Measurements from ENCODE around the gene NMNAT2. TPM values are rescaled to one million over a fixed set of nuclear protein-coding genes. Genes with fewer than 3 reads are reported as not detected.

NMNAT2 gene
- total RNA-seq, 1 donor from 2014 or later: 0.49 TPM

DNA sequence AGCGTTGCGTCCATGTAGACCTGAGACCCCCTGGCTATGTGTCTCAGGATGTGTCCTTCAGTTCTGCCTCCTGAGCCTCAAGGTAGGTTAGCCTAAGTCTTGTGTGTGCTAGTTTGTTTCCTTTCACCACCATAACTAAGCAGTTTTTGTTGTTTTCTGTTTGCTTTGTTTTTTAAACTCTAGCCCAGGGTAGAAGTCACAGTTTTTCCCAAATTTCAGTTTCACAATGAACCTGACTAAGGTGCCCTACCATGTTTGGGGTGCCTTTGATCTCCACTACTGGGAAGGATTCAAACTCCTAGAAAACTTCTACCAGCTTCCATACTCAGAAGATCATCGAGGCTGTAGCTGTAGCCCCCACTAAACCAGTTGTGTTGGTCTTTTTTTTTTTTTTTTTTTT lies 39.3 kb upstream of the NMNAT2 start:
- TF ChIP-seq EZH2phosphoT487 (IDR thresholded peaks at IDR 0.05) (no peak), EZH2 (IDR thresholded peaks at IDR 0.05) (no peak)
- TF ChIP-seq, protein P1, sequence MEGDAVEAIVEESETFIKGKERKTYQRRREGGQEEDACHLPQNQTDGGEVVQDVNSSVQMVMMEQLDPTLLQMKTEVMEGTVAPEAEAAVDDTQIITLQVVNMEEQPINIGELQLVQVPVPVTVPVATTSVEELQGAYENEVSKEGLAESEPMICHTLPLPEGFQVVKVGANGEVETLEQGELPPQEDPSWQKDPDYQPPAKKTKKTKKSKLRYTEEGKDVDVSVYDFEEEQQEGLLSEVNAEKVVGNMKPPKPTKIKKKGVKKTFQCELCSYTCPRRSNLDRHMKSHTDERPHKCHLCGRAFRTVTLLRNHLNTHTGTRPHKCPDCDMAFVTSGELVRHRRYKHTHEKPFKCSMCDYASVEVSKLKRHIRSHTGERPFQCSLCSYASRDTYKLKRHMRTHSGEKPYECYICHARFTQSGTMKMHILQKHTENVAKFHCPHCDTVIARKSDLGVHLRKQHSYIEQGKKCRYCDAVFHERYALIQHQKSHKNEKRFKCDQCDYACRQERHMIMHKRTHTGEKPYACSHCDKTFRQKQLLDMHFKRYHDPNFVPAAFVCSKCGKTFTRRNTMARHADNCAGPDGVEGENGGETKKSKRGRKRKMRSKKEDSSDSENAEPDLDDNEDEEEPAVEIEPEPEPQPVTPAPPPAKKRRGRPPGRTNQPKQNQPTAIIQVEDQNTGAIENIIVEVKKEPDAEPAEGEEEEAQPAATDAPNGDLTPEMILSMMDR (IDR thresholded peaks at IDR 0.05): no peak
- no peaks in the 10 kb centered on the region for H3K9me3 ChIP-seq (ENCODE audit: low read depth)
- H3K27me3 ChIP-seq: no peaks in the 10 kb centered on the region
- no peak overlapping the region for H3K4me3 ChIP-seq
- no peak overlapping the region for H2AFZ ChIP-seq (replicated peaks)
- no peak overlapping the region for H3K4me3 Mint-ChIP-seq
- no peaks in the 10 kb centered on the region for H4K20me1 ChIP-seq (ENCODE audit: low read depth)
- H3K36me3 Mint-ChIP-seq: no peaks in the 10 kb centered on the region
- no peaks in the 10 kb centered on the region for H3K9me3 Mint-ChIP-seq
- H3K36me3 ChIP-seq: no peaks in the 10 kb centered on the region
- no peak overlapping the region for H3K27ac Mint-ChIP-seq
- H3K9ac ChIP-seq: no peak overlapping the region
- no peaks in the 10 kb centered on the region for H3K4me1 Mint-ChIP-seq
- peaks cover 2% of the 10 kb centered on the region for H3K27me3 Mint-ChIP-seq (ENCODE audit: insufficient read depth, low read depth)
- DNase-seq (ENCODE audit: low spot score): no peak
- no peaks in the 10 kb centered on the region for H3F3A ChIP-seq (ENCODE audit: low read depth)
- H3K4me1 ChIP-seq: no peaks in the 10 kb centered on the region
- no peaks in the 10 kb centered on the region for H3K79me2 ChIP-seq (ENCODE audit: low read depth)
- no peak overlapping the region for H3K4me2 ChIP-seq
- H3K27ac ChIP-seq: no peak overlapping the region

DNA sequence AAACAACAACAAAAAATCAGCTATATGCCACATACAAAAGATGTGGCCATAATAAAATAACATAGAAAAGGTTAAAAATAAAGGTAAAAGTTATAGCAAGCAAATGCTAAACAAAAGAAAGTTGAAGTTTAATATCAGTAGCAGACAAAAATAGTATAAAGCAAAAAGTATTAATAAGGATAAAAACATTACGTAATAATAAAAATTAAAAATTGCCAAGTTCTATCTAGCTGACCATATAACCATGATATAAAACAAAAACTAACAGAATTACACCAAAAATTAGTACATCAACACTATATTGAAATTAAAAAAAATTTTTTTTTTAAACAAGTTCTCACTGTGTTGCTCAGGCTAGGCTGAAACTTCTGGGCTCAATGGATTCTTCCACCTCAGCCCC lies 38.6 kb upstream of the NMNAT2 start:
- H3K27me3 ChIP-seq: no peaks in the 10 kb centered on the region
- TF ChIP-seq EZH2phosphoT487 (IDR thresholded peaks at IDR 0.05): no peak
- TF ChIP-seq, protein P1 (IDR thresholded peaks at IDR 0.05): no peak
- TF ChIP-seq EZH2 (IDR thresholded peaks at IDR 0.05): no peak
- H4K20me1 ChIP-seq (ENCODE audit: low read depth): no peaks in the 10 kb centered on the region
- no peaks in the 10 kb centered on the region for H3K4me1 ChIP-seq
- Mint-ChIP-seq H3K4me1 (no peaks in the 10 kb centered on the region), H3K4me3 (no peak overlapping the region), H3K36me3 (no peaks in the 10 kb centered on the region), H3K9me3 (no peaks in the 10 kb centered on the region), H3K27ac (no peak overlapping the region), H3K27me3 (ENCODE audit: insufficient read depth, low read depth) (peaks cover 2% of the 10 kb centered on the region)
- H3K36me3 ChIP-seq: no peaks in the 10 kb centered on the region
- H3K79me2 ChIP-seq (ENCODE audit: low read depth): no peaks in the 10 kb centered on the region
- no peak for DNase-seq (ENCODE audit: low spot score)
- no peak overlapping the region for H3K4me3 ChIP-seq
- no peak overlapping the region for H3K4me2 ChIP-seq
- H2AFZ ChIP-seq (replicated peaks): no peak overlapping the region
- no peak overlapping the region for H3K9ac ChIP-seq
- no peak overlapping the region for H3K27ac ChIP-seq
- no peaks in the 10 kb centered on the region for H3F3A ChIP-seq (ENCODE audit: low read depth)
- H3K9me3 ChIP-seq (ENCODE audit: low read depth): no peaks in the 10 kb centered on the region

DNA sequence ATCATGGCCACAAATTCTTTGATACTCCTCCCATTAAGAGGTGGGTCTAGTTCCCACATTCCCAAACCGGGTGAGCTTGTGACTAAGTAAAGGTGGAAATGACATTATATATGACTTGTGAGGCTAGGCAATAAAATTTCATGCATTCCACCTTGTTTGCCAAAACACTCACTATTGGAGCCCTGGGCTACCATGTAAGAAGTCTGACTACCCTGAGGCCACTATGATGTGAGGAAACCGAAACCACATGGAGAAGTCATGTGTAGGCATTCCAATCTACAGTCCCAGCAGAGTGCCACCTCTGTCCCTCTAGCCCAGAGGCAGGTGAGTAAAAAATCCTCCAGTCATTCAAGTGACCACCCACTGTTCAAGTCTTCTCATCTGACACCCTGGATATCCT lies 36.2 kb upstream of the NMNAT2 start:
- Histone ChIP-seq H3K4me2 (no peak overlapping the region), H3K9ac (no peak overlapping the region), H3K4me3 (no peak overlapping the region), H3F3A (ENCODE audit: low read depth) (no peaks in the 10 kb centered on the region), H3K36me3 (no peaks in the 10 kb centered on the region), H3K27ac (no peak overlapping the region), H3K4me1 (no peaks in the 10 kb centered on the region), H3K79me2 (ENCODE audit: low read depth) (no peaks in the 10 kb centered on the region), H2AFZ (replicated peaks) (no peak overlapping the region), H3K9me3 (ENCODE audit: low read depth) (no peaks in the 10 kb centered on the region), H3K27me3 (no peaks in the 10 kb centered on the region), H4K20me1 (ENCODE audit: low read depth) (no peaks in the 10 kb centered on the region)
- no peak for TF ChIP-seq EZH2 (IDR thresholded peaks at IDR 0.05)
- no peak for TF ChIP-seq EZH2phosphoT487 (IDR thresholded peaks at IDR 0.05)
- TF ChIP-seq, protein P1 (IDR thresholded peaks at IDR 0.05): no peak
- peaks cover 5% of the 10 kb centered on the region for H3K27me3 Mint-ChIP-seq (ENCODE audit: insufficient read depth, low read depth)
- DNase-seq (ENCODE audit: low spot score): no peak
- H3K9me3 Mint-ChIP-seq: no peaks in the 10 kb centered on the region
- H3K4me3 Mint-ChIP-seq: no peak overlapping the region
- no peak overlapping the region for H3K27ac Mint-ChIP-seq
- no peaks in the 10 kb centered on the region for H3K4me1 Mint-ChIP-seq
- H3K36me3 Mint-ChIP-seq: no peaks in the 10 kb centered on the region
